GM21447 (cell line): ENCODE data around the gene MINDY2.
"Not testable (repeated sequence)": the region's sequence is repeated elsewhere in the genome, so short reads cannot be mapped to it uniquely, and the experiment has no call there.

Experiments used
- ATAC-seq: cut with Tn5 transposase; IDR thresholded peaks from one replicate; pipeline ENCODE4 v1.9.1; 2021; ENCODE audit not compliant: unreplicated experiment

Gene MINDY2

GRCh38 chr15:58797505-58797904 is 26.4 kb downstream of the MINDY2 start:
- ATAC-seq, result no peak

GRCh38 chr15:58805095-58805494 is 34.0 kb downstream of the MINDY2 start:
- no peak for ATAC-seq

GRCh38 chr15:58823267-58823666 is 52.2 kb downstream of the MINDY2 start:
- ATAC-seq, result not testable (repeated sequence)

- no peak for ATAC-seq
Measured at GRCh38 chr15:58830556-58830955, 59.5 kb downstream of the MINDY2 start.

- ATAC-seq, result not testable (repeated sequence)
Measured at GRCh38 chr15:58833681-58834426, 62.8 kb downstream of the MINDY2 start.

- no peak for ATAC-seq
Measured at GRCh38 chr15:58839485-58839884, 68.4 kb downstream of the MINDY2 start.

- ATAC-seq, result no peak
Measured at GRCh38 chr15:58840048-58840447, 68.9 kb downstream of the MINDY2 start.

GRCh38 chr15:58842713-58843396 is 71.8 kb downstream of the MINDY2 start:
- no peak for ATAC-seq

- ATAC-seq, result not testable (repeated sequence)
Measured at GRCh38 chr15:58851205-58851604, 80.1 kb downstream of the MINDY2 start.

GRCh38 chr15:58852347-58852746 is 81.2 kb downstream of the MINDY2 start:
- ATAC-seq, result no peak

- no peak for ATAC-seq
Measured at GRCh38 chr15:58854593-58854992, 83.5 kb downstream of the MINDY2 start.

GRCh38 chr15:58856086-58856485 is 85.0 kb downstream of the MINDY2 start:
- no peak for ATAC-seq

- ATAC-seq, result not testable (repeated sequence)
Measured at GRCh38 chr15:58856621-58857020, 85.5 kb downstream of the MINDY2 start.

GRCh38 chr15:58862326-58862725 is 91.2 kb downstream of the MINDY2 start:
- no peak for ATAC-seq

- no peak for ATAC-seq
Measured at GRCh38 chr15:58864602-58865424, 93.7 kb downstream of the MINDY2 start.

GRCh38 chr15:58865425-58865880 is 94.4 kb downstream of the MINDY2 start:
- ATAC-seq, result no peak

- no peak for ATAC-seq
Measured at GRCh38 chr15:58867926-58868325, 96.8 kb downstream of the MINDY2 start.

- ATAC-seq, result no peak
Measured at GRCh38 chr15:58870451-58870850, 99.3 kb downstream of the MINDY2 start.

GRCh38 chr15:58873267-58873666 is 102.2 kb downstream of the MINDY2 start:
- ATAC-seq, result no peak

- ATAC-seq, result no peak
Measured at GRCh38 chr15:58875343-58875742, 104.2 kb downstream of the MINDY2 start.

GRCh38 chr15:58876306-58877106 is 105.4 kb downstream of the MINDY2 start:
- ATAC-seq, result no peak
